ENCODE measurements around the gene KAT6B.

DNA sequence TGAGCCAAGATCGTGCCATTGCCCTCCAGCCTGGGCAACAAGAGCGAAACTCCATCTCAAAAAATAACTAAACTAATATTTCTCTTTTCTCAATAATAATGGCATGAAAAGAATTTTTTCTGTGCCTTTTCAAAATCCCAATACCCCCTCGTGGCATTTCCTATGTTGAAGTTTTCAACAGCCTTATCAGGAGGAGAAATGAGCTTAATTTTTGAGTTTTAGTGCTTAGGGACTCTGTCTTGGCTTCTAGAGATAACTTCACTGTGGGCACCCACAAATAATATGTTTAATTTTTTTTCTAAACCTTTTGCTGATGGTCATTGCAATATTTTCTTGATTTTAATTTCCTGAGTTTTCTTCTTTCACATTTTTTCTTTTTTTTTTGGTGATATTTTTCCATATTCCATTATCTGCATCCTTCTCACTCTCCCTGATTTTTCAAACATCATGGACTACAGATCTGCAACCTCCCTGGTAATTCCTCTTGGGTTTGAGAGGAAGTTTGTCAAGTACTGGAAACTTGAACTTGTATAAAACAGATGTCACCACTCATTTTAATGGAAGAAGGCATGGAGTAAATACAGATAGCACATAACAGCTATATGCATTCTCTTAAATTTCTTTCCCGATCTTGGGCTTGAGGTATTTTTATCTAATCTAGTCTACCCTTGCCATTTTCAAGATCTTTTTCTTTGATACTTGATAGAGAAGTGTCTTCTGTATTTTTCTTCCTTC is 84.0 kb downstream of the KAT6B start:
- TF ChIP-seq, protein P1, sequence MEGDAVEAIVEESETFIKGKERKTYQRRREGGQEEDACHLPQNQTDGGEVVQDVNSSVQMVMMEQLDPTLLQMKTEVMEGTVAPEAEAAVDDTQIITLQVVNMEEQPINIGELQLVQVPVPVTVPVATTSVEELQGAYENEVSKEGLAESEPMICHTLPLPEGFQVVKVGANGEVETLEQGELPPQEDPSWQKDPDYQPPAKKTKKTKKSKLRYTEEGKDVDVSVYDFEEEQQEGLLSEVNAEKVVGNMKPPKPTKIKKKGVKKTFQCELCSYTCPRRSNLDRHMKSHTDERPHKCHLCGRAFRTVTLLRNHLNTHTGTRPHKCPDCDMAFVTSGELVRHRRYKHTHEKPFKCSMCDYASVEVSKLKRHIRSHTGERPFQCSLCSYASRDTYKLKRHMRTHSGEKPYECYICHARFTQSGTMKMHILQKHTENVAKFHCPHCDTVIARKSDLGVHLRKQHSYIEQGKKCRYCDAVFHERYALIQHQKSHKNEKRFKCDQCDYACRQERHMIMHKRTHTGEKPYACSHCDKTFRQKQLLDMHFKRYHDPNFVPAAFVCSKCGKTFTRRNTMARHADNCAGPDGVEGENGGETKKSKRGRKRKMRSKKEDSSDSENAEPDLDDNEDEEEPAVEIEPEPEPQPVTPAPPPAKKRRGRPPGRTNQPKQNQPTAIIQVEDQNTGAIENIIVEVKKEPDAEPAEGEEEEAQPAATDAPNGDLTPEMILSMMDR (IDR thresholded peaks at IDR 0.05; ENCODE audit: insufficient read depth, low read depth, low read length), result no peak
- no peak for TF ChIP-seq EZH2 (IDR thresholded peaks at IDR 0.05; ENCODE audit: insufficient read depth, low read length)

Measured in astrocyte (in vitro differentiated cells and primary cell).